Lower lobe of right lung (tissue), 2 donors: ENCODE results near the gene CTCF. TPM values are rescaled to one million over a fixed set of nuclear protein-coding genes. Genes with fewer than 3 reads are reported as not detected.

Source experiments
- ATAC-seq, 2 donors: fragments of 200-7000 bp; cut with Tn5 transposase; one replicate each; pipeline ENCODE4 v1.9.1; 2020 to 2022; ENCODE audit warnings: mild to moderate bottlenecking in 2 of 2, moderate library complexity in 2 of 2
- DNase-seq: peaks from one replicate; pipeline ENCODE4 v3.0.0-alpha.2; 2020
- H3K27ac ChIP-seq: fragments of 200-600 bp; one replicate; pipeline ENCODE4 v1.8.0; 2022
- H3K27me3 ChIP-seq: fragments of 200-600 bp; one replicate; pipeline ENCODE4 v1.8.0; 2022; ENCODE audit warnings: low read depth
- H3K36me3 ChIP-seq: fragments of 200-600 bp; one replicate; pipeline ENCODE4 v1.8.0; 2022; ENCODE audit warnings: mild to moderate bottlenecking
- H3K4me1 ChIP-seq: fragments of 200-600 bp; one replicate; pipeline ENCODE4 v1.8.0; 2022
- H3K4me3 ChIP-seq: fragments of 200-600 bp; one replicate; pipeline ENCODE4 v1.8.0; 2022; ENCODE audit warnings: mild to moderate bottlenecking
- H3K9me3 ChIP-seq: fragments of 200-600 bp; one replicate; pipeline ENCODE4 v1.8.0; 2022
- intact Hi-C: fragments of 100-400 bp; cut with DNase I; formaldehyde crosslinking; loops from one replicate; pipeline ENCODE4 v1.11.0; 2022
- total RNA-seq: library from RNA; stranded (reverse); fragmentation: NEBNext Ultra II Directional; extraction: Animal tissue kit (Norgen Biotek cat#: 25700); gene quantifications from one replicate; pipeline ENCODE4 v1.2.1, GENCODE V29; 2021
- TF ChIP-seq, protein P1 (sequence below): fragments of 200-600 bp; IDR thresholded peaks from one replicate; pipeline ENCODE4 v1.8.0; 2022; ENCODE audit warnings: antibody characterized with exemption, mild to moderate bottlenecking
- donor health status: DM: no; HTN: yes; CAD: no; lungs with severe emphysema.

CTCF gene
- total RNA-seq, 1 donor from 2014 or later: 36.2 TPM

- H3K36me3 ChIP-seq: peaks cover 65% of the 10 kb centered on the region
- intact Hi-C loops: no loop called here
- DNase-seq (no peak), ATAC-seq (no peak)
- no peak overlapping the region for H3K27ac ChIP-seq
- H3K4me3 ChIP-seq: no peak overlapping the region
- TF ChIP-seq, protein P1, sequence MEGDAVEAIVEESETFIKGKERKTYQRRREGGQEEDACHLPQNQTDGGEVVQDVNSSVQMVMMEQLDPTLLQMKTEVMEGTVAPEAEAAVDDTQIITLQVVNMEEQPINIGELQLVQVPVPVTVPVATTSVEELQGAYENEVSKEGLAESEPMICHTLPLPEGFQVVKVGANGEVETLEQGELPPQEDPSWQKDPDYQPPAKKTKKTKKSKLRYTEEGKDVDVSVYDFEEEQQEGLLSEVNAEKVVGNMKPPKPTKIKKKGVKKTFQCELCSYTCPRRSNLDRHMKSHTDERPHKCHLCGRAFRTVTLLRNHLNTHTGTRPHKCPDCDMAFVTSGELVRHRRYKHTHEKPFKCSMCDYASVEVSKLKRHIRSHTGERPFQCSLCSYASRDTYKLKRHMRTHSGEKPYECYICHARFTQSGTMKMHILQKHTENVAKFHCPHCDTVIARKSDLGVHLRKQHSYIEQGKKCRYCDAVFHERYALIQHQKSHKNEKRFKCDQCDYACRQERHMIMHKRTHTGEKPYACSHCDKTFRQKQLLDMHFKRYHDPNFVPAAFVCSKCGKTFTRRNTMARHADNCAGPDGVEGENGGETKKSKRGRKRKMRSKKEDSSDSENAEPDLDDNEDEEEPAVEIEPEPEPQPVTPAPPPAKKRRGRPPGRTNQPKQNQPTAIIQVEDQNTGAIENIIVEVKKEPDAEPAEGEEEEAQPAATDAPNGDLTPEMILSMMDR: no peak
- no peaks in the 10 kb centered on the region for H3K9me3 ChIP-seq
- no peaks in the 10 kb centered on the region for H3K27me3 ChIP-seq
- H3K4me1 ChIP-seq: peaks cover 16% of the 10 kb centered on the region
Observed at GRCh38 chr16:67637625-67638024, 75.3 kb downstream of the CTCF start.

DNA sequence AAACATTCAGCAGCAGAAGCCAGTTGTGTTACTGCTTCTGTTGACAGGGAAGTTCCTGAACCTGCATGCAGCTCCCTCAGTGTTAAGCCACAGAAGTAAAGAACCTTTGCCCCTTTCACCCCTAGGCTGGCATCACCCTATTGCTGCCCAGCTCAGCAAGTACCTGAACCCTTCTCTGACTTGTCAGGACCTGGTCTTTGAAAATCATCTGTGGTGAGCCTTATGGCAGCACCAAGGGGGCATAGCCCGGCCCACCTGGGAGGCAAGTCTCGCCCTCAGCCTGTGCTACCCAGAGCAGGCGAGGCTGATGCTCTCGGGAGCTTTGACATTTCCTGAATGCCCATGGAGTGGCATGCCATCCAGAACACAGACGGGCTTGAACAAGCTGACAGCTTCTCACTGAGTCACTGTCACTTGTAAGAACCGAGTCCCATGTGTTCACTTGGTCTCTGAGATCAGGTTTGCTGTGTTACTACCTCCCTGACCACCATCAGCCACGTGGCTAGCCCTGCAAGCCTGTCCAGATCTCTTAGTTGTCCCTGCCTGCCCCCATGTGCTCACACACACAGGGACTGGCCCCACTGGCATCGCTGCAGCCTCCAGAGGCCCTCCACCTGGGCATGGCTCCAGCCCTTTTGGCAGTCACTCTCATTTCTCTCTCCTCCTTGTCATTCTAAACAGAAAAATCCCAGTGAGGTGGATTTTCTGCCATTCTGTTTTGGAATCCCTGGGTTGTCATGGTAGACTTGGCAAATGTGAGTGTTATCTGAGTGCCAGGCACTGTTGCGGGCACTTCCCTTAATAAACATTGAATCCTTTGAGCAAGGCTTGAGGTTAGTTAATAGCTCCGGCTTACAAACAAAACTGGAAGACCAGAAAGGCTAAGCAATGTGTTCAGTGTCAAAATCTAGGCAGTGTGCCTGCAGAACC is 79.7 kb downstream of the CTCF start:
- intact Hi-C loops: no loop called here
- Histone ChIP-seq H3K4me3 (no peak overlapping the region), H3K27me3 (peaks cover 25% of the 10 kb centered on the region), H3K4me1 (peaks cover 28% of the 10 kb centered on the region), H3K9me3 (no peaks in the 10 kb centered on the region), H3K27ac (peak overlapping the region; percentile 18), H3K36me3 (peaks cover 27% of the 10 kb centered on the region)
- DNase-seq (peak; percentile 80), ATAC-seq (peak; percentile 70 to 76)
- TF ChIP-seq, protein P1: no peak

- no peak overlapping the region for H3K27ac ChIP-seq
- no peaks in the 10 kb centered on the region for H3K9me3 ChIP-seq
- intact Hi-C loops: no loop called here
- ATAC-seq (no peak), DNase-seq (no peak)
- H3K4me3 ChIP-seq: no peak overlapping the region
- TF ChIP-seq, protein P1: no peak
- H3K27me3 ChIP-seq: peaks cover 45% of the 10 kb centered on the region
- peaks cover 28% of the 10 kb centered on the region for H3K4me1 ChIP-seq
- H3K36me3 ChIP-seq: peaks cover 7% of the 10 kb centered on the region
Observed at GRCh38 chr16:67644038-67644437, 81.7 kb downstream of the CTCF start.

DNA sequence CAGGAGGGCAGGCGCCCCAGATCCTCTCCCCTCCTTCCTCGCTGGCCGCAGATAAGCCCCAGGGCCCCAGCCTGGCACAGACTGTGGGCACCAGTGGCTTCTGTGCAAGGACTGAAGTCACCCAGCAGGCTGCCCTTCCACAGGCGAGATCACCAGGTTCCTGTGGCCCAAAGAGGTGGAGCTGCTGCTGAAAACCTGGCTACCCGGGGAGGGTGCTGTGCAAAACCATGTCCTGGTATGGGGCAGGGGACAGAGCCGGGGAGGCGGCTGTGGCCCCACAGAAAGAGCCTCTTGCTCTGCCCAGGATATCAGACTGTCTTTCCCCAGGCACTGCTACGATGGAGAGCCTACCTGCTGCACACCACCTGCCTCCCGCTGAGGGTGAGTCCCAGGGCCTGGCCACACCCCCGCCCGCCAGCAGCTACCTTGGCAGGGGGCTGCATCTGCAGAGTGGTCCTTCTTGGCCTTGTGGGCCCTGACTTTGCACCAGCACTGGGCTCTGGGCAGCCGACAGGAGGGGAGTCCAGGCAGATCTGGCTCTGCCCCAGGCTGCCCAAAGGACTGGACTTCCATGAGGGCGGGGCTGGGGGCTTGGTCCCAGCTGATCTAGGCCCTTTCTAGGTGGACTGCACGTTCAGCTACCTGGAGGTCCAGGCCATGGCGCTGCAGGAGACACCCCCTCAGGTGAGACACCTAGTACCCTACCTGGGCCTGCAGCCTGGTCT is 83.2 kb downstream of the CTCF start:
- H3K4me3 ChIP-seq: peak overlapping the region; percentile 50
- DNase-seq: no peak

DNA sequence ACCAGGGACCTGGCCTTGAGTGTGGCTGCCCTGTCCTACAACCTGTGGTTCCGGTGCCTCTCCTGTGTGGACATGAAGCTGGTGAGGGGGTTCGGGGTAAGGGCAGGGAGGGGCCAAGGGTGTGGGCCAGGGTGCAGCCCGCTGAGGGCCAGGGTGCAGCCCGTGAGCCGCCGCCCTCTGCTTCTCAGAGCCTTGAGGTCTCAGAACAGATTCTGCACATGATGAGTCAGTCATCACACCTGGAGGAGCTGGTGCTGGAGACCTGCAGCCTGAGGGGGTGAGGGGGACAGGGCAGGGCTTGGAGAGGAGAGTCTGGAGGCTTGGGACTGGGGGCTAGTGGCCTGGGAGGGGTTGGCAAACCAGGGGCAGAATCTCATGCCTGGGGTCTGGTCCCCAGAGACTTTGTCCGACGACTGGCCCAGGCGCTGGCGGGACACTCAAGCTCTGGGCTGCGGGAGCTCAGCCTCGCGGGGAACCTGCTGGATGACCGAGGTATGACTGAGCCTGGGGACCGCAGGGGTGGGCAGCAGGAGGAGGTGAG is 84.9 kb downstream of the CTCF start:
- DNase-seq: peak; percentile 27
- Histone ChIP-seq H3K36me3 (no peaks in the 10 kb centered on the region), H3K9me3 (no peaks in the 10 kb centered on the region), H3K27ac (no peak overlapping the region), H3K4me1 (peaks cover 15% of the 10 kb centered on the region), H3K4me3 (no peak overlapping the region), H3K27me3 (peaks cover 71% of the 10 kb centered on the region)
- intact Hi-C loops: no loop called here
- TF ChIP-seq, protein P1: no peak
- no peak for ATAC-seq

More for the DNA sequence above, 83.2 kb downstream of the CTCF start:
- H3K9me3 ChIP-seq: no peaks in the 10 kb centered on the region
- intact Hi-C loops: no loop called here
- H3K4me1 ChIP-seq: peaks cover 24% of the 10 kb centered on the region
- ATAC-seq: no peak
- no peaks in the 10 kb centered on the region for H3K36me3 ChIP-seq
- H3K27me3 ChIP-seq: peaks cover 57% of the 10 kb centered on the region
- H3K27ac ChIP-seq: peak overlapping the region; percentile 51
- TF ChIP-seq, protein P1: no peak
